GM21390 (cell line): ENCODE data around the gene C1orf159.
"Not testable (repeated sequence)": the region's sequence is repeated elsewhere in the genome, so short reads cannot be mapped to it uniquely, and the experiment has no call there.

ENCODE experiments used
- ATAC-seq: cut with Tn5 transposase; IDR thresholded peaks from one replicate; pipeline ENCODE4 v1.9.1; 2021; ENCODE audit not compliant: unreplicated experiment

C1orf159 gene

DNA sequence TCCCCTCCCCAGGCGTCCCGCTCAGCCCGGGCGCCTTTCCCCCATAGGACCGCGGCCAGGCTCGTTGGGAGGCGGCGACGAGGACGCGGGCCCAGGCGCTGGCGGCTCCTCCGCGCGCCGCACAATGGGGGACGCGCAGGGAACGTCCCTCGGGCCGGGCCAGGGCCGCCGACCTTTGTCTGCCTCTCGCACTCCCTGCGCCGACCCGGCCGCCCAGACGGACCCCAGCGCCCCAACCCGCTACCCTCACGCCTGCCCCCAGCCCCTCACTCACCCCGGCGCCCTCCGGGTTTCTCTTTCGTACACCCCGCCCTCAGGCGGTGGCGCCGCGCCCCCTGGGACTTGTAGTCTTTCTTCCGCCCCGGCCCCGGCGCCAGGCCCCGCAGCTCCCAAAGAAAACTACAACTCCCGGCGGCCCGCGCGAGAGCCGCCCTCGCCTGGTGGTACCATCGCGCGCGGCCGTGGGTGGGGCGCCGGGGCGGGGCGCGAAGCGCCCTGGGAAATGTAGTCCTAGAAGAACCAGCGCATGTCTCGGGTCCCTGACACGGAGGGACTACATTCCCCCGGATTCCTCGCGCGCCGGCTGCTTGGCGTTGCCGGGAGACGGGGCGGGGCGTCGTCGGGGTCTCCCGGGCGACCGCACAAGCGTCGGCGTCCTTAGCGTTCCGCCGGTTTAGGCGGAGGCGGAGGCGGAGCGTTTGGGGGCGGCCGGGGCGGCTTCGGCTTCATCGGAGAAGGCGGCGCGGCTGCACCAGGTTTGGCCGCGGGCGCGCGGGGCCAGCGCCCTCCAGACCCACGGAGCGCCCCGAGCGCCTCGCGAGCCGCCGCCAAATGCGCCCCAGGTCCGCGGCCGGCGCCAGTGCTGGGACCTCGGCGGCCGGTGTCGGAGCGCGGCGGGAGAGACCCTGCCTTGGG lies at the start of gene C1orf159:
TSS of gene C1orf159 (minus strand) at position 304 of the 915 bp plus-strand sequence. CDS start 24,546 bp downstream, outside the sequence.
- peak; percentile 88 for ATAC-seq

DNA sequence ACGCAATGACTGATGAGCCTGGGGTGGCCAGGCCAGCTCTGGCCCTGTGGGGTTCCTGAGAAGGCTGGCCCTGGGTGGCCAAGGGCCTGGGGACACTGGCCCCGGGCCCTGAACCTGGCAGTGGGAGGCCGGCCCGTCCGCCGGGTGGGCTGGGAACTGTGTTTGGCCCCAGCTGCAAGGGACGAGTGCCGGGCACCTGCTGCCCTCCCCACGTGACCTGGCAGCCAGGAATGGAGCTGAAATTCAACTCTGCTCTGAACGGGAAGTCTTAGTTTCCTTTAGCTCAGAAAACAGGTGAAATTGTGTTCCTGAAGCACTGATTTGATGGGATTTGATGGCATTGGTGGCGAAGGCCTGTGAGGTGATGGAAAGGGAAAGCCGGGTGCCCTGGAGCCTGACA lies 49.6 kb upstream of the C1orf159 start:
- no peak for ATAC-seq

- no peak for ATAC-seq
Measured at GRCh38 chr1:1164701-1165451, 49.0 kb upstream of the C1orf159 start.

- no peak for ATAC-seq
Measured at GRCh38 chr1:1164361-1164700, 48.4 kb upstream of the C1orf159 start.

GRCh38 chr1:1163538-1164070 lies 47.7 kb upstream of the C1orf159 start:
- ATAC-seq = no peak

DNA sequence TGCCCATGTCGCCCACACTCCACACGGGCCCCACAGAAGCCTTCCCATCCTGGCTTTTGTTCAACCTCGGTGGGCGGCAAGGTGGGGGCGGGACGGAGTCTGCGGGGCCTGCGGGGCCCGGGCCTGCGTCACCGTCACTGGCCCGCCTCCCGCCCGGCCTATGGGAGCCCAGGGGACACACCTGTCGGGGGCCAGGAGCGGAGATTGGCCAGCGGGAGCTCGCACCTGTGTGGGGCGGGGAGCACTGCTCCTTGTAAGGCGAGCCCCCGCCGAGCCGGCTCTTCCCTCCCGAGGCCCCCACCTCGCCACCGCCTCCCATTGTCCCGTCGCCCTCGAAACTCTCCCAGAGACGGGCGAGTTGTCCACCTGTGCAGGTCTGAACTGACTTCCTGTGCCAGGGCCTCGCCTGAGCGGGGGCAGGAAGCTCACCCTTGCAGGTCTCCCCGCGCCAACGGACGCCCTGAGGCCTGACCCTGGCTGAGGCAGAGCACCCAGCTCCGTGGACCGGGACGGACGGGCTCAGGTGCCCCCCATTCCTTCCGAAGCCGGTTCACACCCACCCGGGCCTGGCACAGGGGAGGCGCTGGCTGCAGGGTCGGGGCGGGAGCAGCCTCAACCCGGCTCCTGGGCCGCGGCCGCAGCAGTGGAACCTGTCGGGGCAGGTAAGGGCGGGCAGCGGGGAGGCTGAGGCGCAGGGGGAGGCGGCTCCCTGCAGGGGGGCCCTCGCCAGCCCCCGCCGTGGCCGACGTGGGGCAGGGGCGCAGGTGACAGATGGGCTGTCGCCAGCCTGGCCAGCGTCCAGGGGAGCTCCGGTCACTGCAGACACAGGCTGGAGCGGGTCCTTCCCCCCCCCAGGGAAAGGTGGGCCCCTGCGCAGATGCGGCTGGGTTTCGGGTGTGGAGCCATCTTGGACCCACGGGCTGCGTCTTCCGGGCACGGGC lies 47.0 kb upstream of the C1orf159 start:
- no peak for ATAC-seq

- ATAC-seq = no peak
Measured at GRCh38 chr1:1161683-1162079, 45.8 kb upstream of the C1orf159 start.

- ATAC-seq = no peak
Measured at GRCh38 chr1:1161078-1161682, 45.3 kb upstream of the C1orf159 start.

DNA sequence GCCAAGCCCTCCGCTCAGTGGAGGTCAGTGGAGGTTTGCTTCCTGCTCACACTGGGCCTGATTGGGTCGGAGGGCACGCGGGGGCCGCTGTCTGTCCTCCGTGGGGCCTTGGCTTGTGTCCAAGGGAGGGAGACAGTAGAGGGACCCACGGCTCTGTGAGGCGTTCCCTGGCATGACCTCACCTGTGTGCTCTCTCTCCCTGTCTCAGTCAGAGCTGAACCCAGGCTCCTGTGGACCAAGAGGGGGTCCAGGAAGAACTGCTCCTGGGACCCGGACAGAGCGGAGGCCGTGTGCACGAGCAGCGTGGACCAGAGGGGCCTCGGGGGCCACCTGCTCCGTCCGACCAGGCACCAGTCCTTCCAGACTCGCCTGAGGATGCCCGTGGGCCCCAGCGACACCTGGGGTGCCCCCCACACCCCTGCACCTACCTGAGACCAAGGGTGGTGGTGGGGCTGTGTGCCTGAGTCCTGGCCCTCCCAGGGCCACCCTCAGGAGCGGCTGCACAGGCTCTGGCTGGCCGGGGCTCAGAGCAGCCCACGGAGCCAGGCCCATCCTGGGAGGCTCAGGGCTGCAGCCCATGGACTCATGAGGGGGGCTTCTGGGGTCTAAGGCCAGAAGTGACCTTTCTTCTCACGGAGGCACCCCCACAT lies 44.5 kb upstream of the C1orf159 start:
- ATAC-seq = no peak

GRCh38 chr1:1157914-1158710 lies 42.2 kb upstream of the C1orf159 start:
- peak; percentile 50 for ATAC-seq

GRCh38 chr1:1157426-1157913 lies 41.6 kb upstream of the C1orf159 start:
- peak; percentile 66 for ATAC-seq

- ATAC-seq = no peak
Measured at GRCh38 chr1:1157033-1157365, 41.1 kb upstream of the C1orf159 start.

DNA sequence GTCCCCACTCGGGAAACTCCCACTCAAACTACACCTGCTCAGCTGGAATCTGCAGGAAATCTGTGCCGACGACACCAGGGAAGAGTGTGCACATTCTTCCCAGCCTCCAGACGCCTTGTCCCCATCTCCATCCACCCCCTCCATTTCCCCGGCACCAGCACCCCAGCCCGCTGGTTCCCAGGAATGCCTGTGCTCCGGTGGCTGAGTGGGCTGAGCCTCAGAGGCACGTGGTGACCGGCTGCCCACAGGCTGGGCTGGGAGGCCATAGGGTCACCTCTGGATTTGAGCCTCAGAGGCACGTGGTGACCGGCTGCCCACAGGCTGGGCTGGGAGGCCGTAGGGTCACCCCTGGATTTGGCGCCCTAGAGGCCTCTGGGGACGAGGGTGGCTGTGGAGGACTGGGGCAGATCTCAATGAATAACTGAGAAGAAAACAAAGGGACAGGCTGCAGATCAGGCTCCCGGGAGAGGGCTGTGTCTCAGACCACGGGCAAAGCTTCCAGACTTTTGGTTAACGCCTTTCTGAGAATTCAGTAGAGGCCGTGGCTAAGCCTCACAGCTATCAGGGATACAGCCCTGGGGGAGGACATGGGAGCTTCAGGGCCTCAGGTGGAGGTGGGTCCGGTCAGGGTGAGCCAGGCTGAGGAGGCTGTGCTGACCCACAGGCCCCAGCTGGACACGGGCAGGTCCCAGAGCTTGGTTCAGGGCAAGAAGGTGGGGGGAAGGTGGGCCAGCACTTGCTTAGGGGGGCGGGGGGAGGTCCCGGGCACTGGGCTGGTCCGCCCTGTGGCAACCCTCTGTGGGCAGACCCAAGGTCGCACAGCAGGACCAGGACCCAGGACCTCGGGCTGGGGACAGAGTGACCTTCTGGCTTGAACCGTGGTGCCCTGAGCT lies 40.5 kb upstream of the C1orf159 start:
- ATAC-seq = no peak

GRCh38 chr1:1155258-1155657 lies 39.4 kb upstream of the C1orf159 start:
- ATAC-seq = no peak

GRCh38 chr1:1153874-1154273 lies 38.0 kb upstream of the C1orf159 start:
- ATAC-seq = no peak

DNA sequence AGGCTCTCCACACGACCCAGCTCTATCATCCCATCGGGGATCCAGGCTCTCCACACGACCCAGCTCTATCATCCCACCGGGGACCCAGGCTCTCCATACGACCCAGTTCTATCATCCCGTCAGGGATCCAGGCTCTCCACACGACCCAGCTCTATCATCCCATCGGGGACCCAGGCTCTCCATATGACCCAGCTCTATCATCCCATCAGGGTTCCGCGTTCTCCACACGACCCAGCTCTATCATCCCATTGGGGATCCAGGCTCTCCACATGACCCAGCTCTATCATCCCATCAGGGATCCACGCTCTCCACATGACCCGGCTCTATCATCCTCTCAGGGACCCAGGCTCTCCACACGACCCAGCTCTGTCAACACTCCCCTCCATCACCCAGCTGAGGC lies 37.3 kb upstream of the C1orf159 start:
- ATAC-seq = not testable (repeated sequence)

DNA sequence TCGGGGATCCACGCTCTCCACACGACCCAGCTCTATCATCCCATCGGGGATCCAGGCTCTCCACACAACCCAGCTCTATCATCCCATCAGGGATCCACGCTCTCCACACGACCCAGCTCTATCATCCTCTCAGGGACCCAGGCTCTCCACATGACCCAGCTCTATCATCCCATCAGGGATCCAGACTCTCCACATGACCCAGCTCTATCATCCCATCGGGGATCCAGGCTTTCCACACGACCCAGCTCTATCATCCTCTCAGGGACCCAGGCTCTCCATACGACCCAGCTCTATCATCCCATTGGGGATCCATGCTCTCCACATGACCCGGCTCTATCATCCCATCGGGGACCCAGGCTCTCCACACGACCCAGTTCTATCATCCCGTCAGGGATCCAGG lies 36.5 kb upstream of the C1orf159 start:
- not testable (repeated sequence) for ATAC-seq

- ATAC-seq = no peak
Measured at GRCh38 chr1:1151306-1151705, 35.4 kb upstream of the C1orf159 start.
